HepG2 (cell line): Measurements from ENCODE around the gene MRPL58. TPM values are rescaled to one million over a fixed set of nuclear protein-coding genes. Genes with fewer than 3 reads are reported as not detected.

ENCODE experiments used
- ATF3 ChIP-seq: sonication (generic); formaldehyde crosslinking; IDR thresholded peaks from 2 replicates; pipeline ENCODE4 v1.4.0; 2020; ENCODE audit warnings: missing genetic modification reagents
- HCFC1 ChIP-seq: fragments of 150-350 bp; IDR thresholded peaks from 2 replicates; pipeline ENCODE4 v1.6.1; 2014; ENCODE audit warnings: low read depth, low read length
- HES4 ChIP-seq: sonication (generic); formaldehyde crosslinking; IDR thresholded peaks from 2 replicates; pipeline ENCODE4 v1.9.0; 2021; ENCODE audit warnings: mild to moderate bottlenecking, missing genetic modification reagents, borderline replicate concordance
- MTF1 ChIP-seq: sonication (generic); formaldehyde crosslinking; IDR thresholded peaks from 2 replicates; pipeline ENCODE4 v1.5.0; 2020; ENCODE audit warnings: missing genetic modification reagents
- NFIC ChIP-seq: IDR thresholded peaks from 2 replicates; pipeline ENCODE4 v1.6.1; 2012; ENCODE audit warnings: mild to moderate bottlenecking, low read length, inconsistent platforms
- PRMT3 ChIP-seq: sonication (generic); formaldehyde crosslinking; IDR thresholded peaks from 2 replicates; pipeline ENCODE4 v1.8.1; 2022; ENCODE audit warnings: low read depth, mild to moderate bottlenecking, moderate library complexity, missing genetic modification reagents, borderline replicate concordance
- RBM39 ChIP-seq: fragments of 200-400 bp; formaldehyde crosslinking; IDR thresholded peaks from one replicate; pipeline ENCODE4 v1.6.1; 2018; ENCODE audit warnings: antibody characterized with exemption, mild to moderate bottlenecking, low read depth, low read length; ENCODE audit not compliant: poor library complexity, severe bottlenecking
- RCOR2 ChIP-seq: IDR thresholded peaks from 2 replicates; pipeline ENCODE4 v1.6.1; 2016; ENCODE audit warnings: missing biosample characterization, missing genetic modification reagents
- REXO4 ChIP-seq: sonication (generic); formaldehyde crosslinking; IDR thresholded peaks from 2 replicates; pipeline ENCODE4 v1.8.0; 2022; ENCODE audit warnings: missing genetic modification reagents, mild to moderate bottlenecking, borderline replicate concordance
- SMAD9 ChIP-seq: sonication (generic); formaldehyde crosslinking; IDR thresholded peaks from 2 replicates; pipeline ENCODE4 v1.5.1; 2020; ENCODE audit warnings: mild to moderate bottlenecking, missing genetic modification reagents
- STAT5B ChIP-seq: sonication (generic); formaldehyde crosslinking; IDR thresholded peaks from 2 replicates; pipeline ENCODE4 v1.4.0; 2020; ENCODE audit warnings: missing genetic modification reagents
- ZMAT5 ChIP-seq: sonication (generic); formaldehyde crosslinking; IDR thresholded peaks from 2 replicates; pipeline ENCODE4 v1.5.0; 2020; ENCODE audit warnings: mild to moderate bottlenecking, low read depth, missing genetic modification reagents, borderline replicate concordance
- ZNF138 ChIP-seq: sonication (generic); formaldehyde crosslinking; IDR thresholded peaks from 2 replicates; pipeline ENCODE4 v1.5.0; 2020; ENCODE audit warnings: mild to moderate bottlenecking, low read depth, missing genetic modification reagents
- ZNF354B ChIP-seq: sonication (generic); formaldehyde crosslinking; IDR thresholded peaks from 2 replicates; pipeline ENCODE4 v1.8.0; 2022; ENCODE audit warnings: mild to moderate bottlenecking, missing genetic modification reagents
- ZNF614 ChIP-seq: IDR thresholded peaks from 2 replicates; pipeline ENCODE4 v1.6.1; 2018; ENCODE audit warnings: missing biosample characterization, missing genetic modification reagents, inconsistent platforms, borderline replicate concordance
- ZNF629 ChIP-seq: sonication (generic); formaldehyde crosslinking; conservative IDR thresholded peaks from 2 replicates; pipeline ENCODE4 v1.5.0; 2020; ENCODE audit warnings: missing genetic modification reagents
- ZNF691 ChIP-seq: sonication (generic); formaldehyde crosslinking; IDR thresholded peaks from 2 replicates; pipeline ENCODE4 v1.4.0; 2020; ENCODE audit warnings: missing genetic modification reagents, low read depth, mild to moderate bottlenecking, borderline replicate concordance
- polyA plus RNA-seq, 8 experiments: library from polyadenylated mRNA; depleted of rRNA in 3 of 8; stranded (reverse) in 7 of 8; unstranded in 1 of 8; fragments of >200 nt; fragmentation: Illumina TruSeq in 4 of 8; extraction: Trizol in 4 of 8; gene quantifications; 2 replicates each; pipeline versions ENCODE4 v1.2.1 to v1.2.3, GENCODE V29; 2011 to 2016; ENCODE audit warnings: low read depth in 4 of 8, missing spikeins in 1 of 8, mixed read lengths in 1 of 8; ENCODE audit not compliant: insufficient read depth in 1 of 8
- total RNA-seq, 5 experiments: library from RNA; depleted of rRNA; stranded (reverse); fragments of >200 nt; fragmentation: Illumina TruSeq; extraction: Trizol; gene quantifications; 2 replicates each; pipeline ENCODE4 v1.2.3, GENCODE V29; 2016; ENCODE audit warnings: low read depth in 1 of 5
- TF ChIP-seq, protein P1 (sequence below): IDR thresholded peaks from 2 replicates; pipeline ENCODE4 v1.6.1; 2016; ENCODE audit warnings: missing biosample characterization, missing genetic modification reagents, low read depth
- TF ChIP-seq, protein P2 (sequence below): sonication (generic); formaldehyde crosslinking; IDR thresholded peaks from 2 replicates; pipeline ENCODE4 v1.4.0; 2020; ENCODE audit warnings: missing genetic modification reagents, borderline replicate concordance
- TF ChIP-seq, protein P3 (sequence below): sonication (generic); formaldehyde crosslinking; IDR thresholded peaks from 2 replicates; pipeline ENCODE4 v1.4.0; 2020; ENCODE audit warnings: missing genetic modification reagents, borderline replicate concordance

Gene MRPL58
- total and polyA plus RNA-seq, 2 of the 13 experiments (the other 11 are each of a cell fraction or from before 2014, with no cell fraction given): 44.9 to 68.9 TPM

GRCh38 chr17:75012346-75013091 lies at the start of gene MRPL58 (continued):
- TF ChIP-seq HES4: no peak; the same call in 1 of the 2 replicates
- TF ChIP-seq RBM39: peak; percentile 99
- no peak for TF ChIP-seq ZMAT5 (CRISPR knock-in tag)
- peak; percentile 86 for TF ChIP-seq MTF1 (CRISPR knock-in tag)
- TF ChIP-seq ZNF629 (CRISPR knock-in tag): peak; percentile 30; the same call in 1 of the 2 replicates
- TF ChIP-seq, protein P1, sequence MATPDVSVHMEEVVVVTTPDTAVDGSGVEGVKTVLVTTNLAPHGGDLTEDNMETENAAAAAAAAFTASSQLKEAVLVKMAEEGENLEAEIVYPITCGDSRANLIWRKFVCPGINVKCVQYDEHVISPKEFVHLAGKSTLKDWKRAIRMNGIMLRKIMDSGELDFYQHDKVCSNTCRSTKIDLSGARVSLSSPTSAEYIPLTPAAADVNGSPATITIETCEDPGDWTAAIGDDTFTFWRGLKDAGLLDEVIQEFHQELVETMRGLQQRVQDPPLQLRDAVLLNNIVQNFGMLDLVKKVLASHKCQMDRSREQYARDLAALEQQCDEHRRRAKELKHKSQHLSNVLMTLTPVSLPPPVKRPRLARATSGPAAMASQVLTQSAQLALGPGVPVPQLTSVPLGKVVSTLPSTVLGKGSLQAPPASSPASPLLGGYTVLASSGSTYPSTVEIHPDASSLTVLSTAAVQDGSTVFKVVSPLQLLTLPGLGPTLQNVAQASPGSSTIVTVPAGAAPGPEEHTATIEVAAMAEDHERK: peak; percentile 81
- TF ChIP-seq ZNF614: peak; percentile 95
- peak; percentile 78 for TF ChIP-seq HCFC1
- TF ChIP-seq ZNF138 (CRISPR knock-in tag): peak; percentile 95
- no peak for TF ChIP-seq NFIC
- TF ChIP-seq SMAD9 (CRISPR knock-in tag): no peak
- peak; percentile 61; the same call in 1 of the 2 replicates for TF ChIP-seq RCOR2 (CRISPR knock-in tag)
- TF ChIP-seq ATF3 (CRISPR knock-in tag): peak; percentile 54; the same call in 1 of the 2 replicates
- TF ChIP-seq, protein P2, sequence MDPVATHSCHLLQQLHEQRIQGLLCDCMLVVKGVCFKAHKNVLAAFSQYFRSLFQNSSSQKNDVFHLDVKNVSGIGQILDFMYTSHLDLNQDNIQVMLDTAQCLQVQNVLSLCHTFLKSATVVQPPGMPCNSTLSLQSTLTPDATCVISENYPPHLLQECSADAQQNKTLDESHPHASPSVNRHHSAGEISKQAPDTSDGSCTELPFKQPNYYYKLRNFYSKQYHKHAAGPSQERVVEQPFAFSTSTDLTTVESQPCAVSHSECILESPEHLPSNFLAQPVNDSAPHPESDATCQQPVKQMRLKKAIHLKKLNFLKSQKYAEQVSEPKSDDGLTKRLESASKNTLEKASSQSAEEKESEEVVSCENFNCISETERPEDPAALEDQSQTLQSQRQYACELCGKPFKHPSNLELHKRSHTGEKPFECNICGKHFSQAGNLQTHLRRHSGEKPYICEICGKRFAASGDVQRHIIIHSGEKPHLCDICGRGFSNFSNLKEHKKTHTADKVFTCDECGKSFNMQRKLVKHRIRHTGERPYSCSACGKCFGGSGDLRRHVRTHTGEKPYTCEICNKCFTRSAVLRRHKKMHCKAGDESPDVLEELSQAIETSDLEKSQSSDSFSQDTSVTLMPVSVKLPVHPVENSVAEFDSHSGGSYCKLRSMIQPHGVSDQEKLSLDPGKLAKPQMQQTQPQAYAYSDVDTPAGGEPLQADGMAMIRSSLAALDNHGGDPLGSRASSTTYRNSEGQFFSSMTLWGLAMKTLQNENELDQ (CRISPR knock-in tag): peak; percentile 97
- peak; percentile 95; the same call in 1 of the 2 replicates for TF ChIP-seq ZNF691 (CRISPR knock-in tag)
- TF ChIP-seq PRMT3 (CRISPR knock-in tag): no peak
- TF ChIP-seq STAT5B (CRISPR knock-in tag): peak; percentile 90
- no peak for TF ChIP-seq ZNF354B
- TF ChIP-seq, protein P3, sequence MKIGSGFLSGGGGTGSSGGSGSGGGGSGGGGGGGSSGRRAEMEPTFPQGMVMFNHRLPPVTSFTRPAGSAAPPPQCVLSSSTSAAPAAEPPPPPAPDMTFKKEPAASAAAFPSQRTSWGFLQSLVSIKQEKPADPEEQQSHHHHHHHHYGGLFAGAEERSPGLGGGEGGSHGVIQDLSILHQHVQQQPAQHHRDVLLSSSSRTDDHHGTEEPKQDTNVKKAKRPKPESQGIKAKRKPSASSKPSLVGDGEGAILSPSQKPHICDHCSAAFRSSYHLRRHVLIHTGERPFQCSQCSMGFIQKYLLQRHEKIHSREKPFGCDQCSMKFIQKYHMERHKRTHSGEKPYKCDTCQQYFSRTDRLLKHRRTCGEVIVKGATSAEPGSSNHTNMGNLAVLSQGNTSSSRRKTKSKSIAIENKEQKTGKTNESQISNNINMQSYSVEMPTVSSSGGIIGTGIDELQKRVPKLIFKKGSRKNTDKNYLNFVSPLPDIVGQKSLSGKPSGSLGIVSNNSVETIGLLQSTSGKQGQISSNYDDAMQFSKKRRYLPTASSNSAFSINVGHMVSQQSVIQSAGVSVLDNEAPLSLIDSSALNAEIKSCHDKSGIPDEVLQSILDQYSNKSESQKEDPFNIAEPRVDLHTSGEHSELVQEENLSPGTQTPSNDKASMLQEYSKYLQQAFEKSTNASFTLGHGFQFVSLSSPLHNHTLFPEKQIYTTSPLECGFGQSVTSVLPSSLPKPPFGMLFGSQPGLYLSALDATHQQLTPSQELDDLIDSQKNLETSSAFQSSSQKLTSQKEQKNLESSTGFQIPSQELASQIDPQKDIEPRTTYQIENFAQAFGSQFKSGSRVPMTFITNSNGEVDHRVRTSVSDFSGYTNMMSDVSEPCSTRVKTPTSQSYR (CRISPR knock-in tag): peak; percentile 71; the same call in 1 of the 2 replicates
- TF ChIP-seq REXO4 (CRISPR knock-in tag): peak; percentile 76; the same call in 1 of the 2 replicates
